Measurements from ENCODE around the gene WASF2. TPM values are rescaled to one million over a fixed set of nuclear protein-coding genes. Genes with fewer than 3 reads are reported as not detected.

The WASF2 gene
- total and polyA plus RNA-seq, 11 donors: 14.2 to 103 (median 47.9) TPM

DNA sequence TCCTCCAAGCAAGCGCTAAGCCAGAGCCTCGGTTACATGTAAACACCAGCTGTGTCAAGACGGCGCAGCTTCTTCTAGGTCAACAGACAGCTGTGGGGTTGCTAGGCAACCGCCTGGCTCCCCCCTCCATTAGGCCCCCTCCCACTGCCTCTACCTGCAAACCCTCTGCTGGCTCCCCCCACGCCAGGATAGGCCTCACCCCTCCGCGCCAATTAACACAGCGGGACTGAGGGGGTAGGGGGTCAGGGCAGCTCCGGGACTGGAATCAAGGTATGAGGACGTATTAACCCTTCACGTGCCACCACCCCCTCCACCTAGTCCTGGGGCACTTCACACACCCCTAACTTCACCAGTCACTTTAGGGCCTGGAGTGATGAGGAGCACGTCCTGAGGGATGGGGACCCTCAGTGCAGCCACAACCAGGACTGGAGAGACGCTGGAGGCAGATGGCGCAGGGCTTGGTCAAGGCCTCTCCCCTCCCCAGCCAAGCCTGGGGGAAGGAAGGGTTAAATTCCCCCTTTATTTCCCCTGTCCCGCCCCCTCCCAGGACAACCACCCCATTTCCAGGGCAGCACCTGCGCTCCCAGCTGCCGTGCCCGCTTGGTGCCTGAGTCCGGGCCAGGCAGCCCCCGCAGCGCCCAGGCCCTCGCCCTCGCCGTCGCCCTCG lies 37.4 kb upstream of the WASF2 start:
- WGBS, 4 donors: 16 to 25% (median 20%) methylated on average over 14 to 27 of the region's 27 CpGs
- Histone ChIP-seq H3K27me3 (no peaks in the 10 kb centered on the region), H3K4me3 (peak overlapping the region in 11 of 12 donors; percentile 30 to 65 (median 55)), H3K4me1 (peaks cover 25 to 75% (median 69%) of the 10 kb centered on the region in 12 donors), H3K9me3 (no peaks in the 10 kb centered on the region), H3K36me3 (peaks cover 0 to 3% (median 0%) of the 10 kb centered on the region in 9 donors), H3K27ac (peak overlapping the region; percentile 79 to 97 (median 90))
- DNase-seq (peak in 4 of 5 donors; percentile 68 to 87 (median 76)), ATAC-seq (peak in 3 of 4 donors; percentile 6 to 21 (median 17))
- intact Hi-C loops (cut with DNase I): loop anchor here in 4 of 10 donors (2.0 to 10.0 kb wide), 5 partner anchors 35 to 123 kb away; partner anchors contain the start of genes AHDC1 (in 2 of the 4) and WASF2 (in 1 of the 4)
- TF ChIP-seq, protein P1, sequence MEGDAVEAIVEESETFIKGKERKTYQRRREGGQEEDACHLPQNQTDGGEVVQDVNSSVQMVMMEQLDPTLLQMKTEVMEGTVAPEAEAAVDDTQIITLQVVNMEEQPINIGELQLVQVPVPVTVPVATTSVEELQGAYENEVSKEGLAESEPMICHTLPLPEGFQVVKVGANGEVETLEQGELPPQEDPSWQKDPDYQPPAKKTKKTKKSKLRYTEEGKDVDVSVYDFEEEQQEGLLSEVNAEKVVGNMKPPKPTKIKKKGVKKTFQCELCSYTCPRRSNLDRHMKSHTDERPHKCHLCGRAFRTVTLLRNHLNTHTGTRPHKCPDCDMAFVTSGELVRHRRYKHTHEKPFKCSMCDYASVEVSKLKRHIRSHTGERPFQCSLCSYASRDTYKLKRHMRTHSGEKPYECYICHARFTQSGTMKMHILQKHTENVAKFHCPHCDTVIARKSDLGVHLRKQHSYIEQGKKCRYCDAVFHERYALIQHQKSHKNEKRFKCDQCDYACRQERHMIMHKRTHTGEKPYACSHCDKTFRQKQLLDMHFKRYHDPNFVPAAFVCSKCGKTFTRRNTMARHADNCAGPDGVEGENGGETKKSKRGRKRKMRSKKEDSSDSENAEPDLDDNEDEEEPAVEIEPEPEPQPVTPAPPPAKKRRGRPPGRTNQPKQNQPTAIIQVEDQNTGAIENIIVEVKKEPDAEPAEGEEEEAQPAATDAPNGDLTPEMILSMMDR (IDR thresholded peaks at IDR 0.05): no peak
- TF ChIP-seq POLR2A (IDR thresholded peaks at IDR 0.05): no peak

DNA sequence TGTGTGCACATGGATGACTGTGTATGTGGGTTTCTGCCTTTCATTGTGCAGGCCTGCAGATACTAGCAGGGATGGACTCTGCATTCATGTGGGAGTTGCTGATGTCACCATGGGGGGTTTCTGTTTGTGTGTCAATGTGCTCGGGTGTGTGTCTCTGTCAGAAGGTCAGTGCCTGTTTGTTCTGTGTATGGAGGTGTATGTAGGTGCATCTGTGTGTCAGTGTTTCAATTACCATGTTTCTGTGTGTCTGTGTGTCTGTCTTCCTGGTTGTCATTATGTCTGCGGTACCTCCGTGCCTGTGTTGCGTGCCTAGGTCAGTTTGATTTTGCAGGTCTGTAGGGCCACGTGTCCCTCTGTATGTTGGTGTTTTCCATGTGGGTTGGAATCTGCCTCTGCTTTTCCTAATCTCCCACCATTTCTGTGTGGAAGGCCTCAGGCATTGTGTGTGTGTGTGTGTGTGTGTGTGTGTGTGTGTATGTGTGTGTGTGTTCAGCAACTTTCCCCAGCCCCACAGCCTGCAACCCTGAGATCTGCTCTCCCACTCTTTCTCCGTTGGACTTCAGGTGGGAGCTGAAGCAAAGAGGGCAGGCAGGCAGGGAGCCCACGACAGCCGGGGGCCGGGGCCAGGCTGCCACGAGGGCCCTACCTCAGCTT lies 36.7 kb upstream of the WASF2 start:
- ATAC-seq: no peak
- H3K36me3 ChIP-seq: no peaks in the 10 kb centered on the region
- peak overlapping the region in 9 of 12 donors; percentile 45 to 65 (median 57) for H3K4me3 ChIP-seq
- peaks cover 25 to 82% (median 75%) of the 10 kb centered on the region in 12 donors for H3K4me1 ChIP-seq
- H3K27me3 ChIP-seq: no peaks in the 10 kb centered on the region
- intact Hi-C loops (cut with DNase I): loop anchor here in 4 of 10 donors (2.0 to 10.0 kb wide), 5 partner anchors 34 to 122 kb away; partner anchors contain the start of genes AHDC1 (in 2 of the 4) and WASF2 (in 1 of the 4)
- no peaks in the 10 kb centered on the region for H3K9me3 ChIP-seq
- TF ChIP-seq, protein P1 (IDR thresholded peaks at IDR 0.05): no peak
- TF ChIP-seq POLR2A (IDR thresholded peaks at IDR 0.05): no peak
- 19 to 23% (median 21%) methylated on average over 10 of the region's 10 CpGs for WGBS, 4 donors
- DNase-seq: no peak
- peak overlapping the region; percentile 83 to 97 (median 92) for H3K27ac ChIP-seq

DNA sequence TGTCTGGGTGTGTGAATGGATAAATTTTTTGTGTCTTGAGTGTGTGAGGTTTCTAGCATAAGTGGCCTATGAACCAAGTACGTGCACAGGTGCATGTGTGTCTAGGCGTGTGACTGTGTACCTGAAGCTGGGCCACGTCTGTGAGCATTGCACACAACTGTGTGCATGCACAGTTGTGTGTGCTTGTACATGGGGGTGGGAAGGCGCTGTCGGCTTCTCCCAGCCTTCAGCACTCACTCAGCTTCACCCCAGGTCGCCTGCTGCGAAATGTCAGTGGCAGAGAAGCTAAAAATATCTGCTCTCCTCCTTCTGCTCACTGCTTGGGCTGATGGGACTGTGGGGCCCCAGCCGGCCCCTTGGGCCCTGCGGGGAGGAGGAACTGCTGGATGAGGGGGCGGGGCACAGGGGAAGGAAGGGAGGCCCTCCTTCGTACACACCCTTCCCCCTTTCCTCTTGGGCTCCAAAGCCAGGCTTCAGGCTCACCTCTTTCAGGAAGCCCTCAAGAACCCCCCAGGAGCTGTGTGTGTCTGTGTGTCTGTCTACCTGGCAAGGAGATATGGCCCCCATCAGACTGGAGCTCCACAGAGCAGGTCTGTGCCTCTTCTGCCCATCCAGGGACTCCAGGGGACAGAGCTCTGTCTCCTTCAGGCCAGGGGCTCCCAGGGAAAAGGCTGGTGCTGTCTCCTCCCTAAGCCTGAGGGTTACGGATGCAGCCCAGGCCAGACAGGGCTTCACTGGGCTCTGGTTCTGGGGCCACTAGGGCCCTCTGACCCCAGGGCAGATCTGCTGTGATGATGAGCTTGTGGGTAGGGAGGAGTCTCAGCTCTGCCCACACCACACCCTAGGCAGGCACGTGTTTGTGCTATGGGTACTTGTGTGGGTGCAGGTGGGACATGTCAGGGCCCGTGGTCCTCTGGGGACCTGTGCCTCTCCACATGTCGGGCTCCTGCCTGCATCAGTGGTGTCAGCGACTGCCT lies 35.6 kb upstream of the WASF2 start:
- intact Hi-C loops (cut with DNase I): loop anchor here in 4 of 10 donors (2.0 to 10.0 kb wide), 5 partner anchors 33 to 121 kb away; partner anchors contain the start of genes AHDC1 (in 2 of the 4) and WASF2 (in 1 of the 4)
- H3K9me3 ChIP-seq: no peaks in the 10 kb centered on the region
- peak overlapping the region; percentile 83 to 97 (median 92) for H3K27ac ChIP-seq
- H3K4me3 ChIP-seq: peak overlapping the region in 11 of 12 donors; percentile 7 to 65 (median 49)
- ATAC-seq (peak; percentile 73 to 80 (median 78)), DNase-seq (peak; percentile 90 to 94 (median 91))
- TF ChIP-seq POLR2A (IDR thresholded peaks at IDR 0.05): peak in 1 of 2 donors; percentile 16
- TF ChIP-seq, protein P1 (IDR thresholded peaks at IDR 0.05): no peak
- peaks cover 25 to 93% (median 86%) of the 10 kb centered on the region in 12 donors for H3K4me1 ChIP-seq
- WGBS, 4 donors: 15 to 19% (median 17%) methylated on average over 11 to 16 of the region's 16 CpGs
- no peaks in the 10 kb centered on the region for H3K27me3 ChIP-seq
- no peaks in the 10 kb centered on the region for H3K36me3 ChIP-seq
